OCI-LY1 (cell line): ENCODE data around the gene SPATA16.

Experiments
- H2AFZ ChIP-seq: fragments of 200-600 bp; sonication (generic), shearing (Covaris generic); 2 replicates; pipeline ENCODE4 v1.6.0; 2014; ENCODE audit warnings: antibody characterized with exemption, mild to moderate bottlenecking, low read length
- H3F3A ChIP-seq: fragments of 200-600 bp; sonication (generic), shearing (Covaris generic); 2 replicates; pipeline ENCODE4 v1.6.0; 2014; ENCODE audit warnings: mild to moderate bottlenecking, antibody characterized with exemption, low read length, moderate library complexity; ENCODE audit not compliant: insufficient read depth
- H3K27ac ChIP-seq: fragments of 200-600 bp; sonication (generic); 2 replicates; pipeline ENCODE4 v1.5.1; 2014; ENCODE audit warnings: low read length, mixed run types, mild to moderate bottlenecking, low read depth; ENCODE audit not compliant: poor library complexity, severe bottlenecking
- H3K27me3 ChIP-seq: fragments of 200-600 bp; sonication (generic); 2 replicates; pipeline ENCODE4 v1.6.0; 2014; ENCODE audit warnings: antibody characterized with exemption, mild to moderate bottlenecking, low read length, moderate library complexity; ENCODE audit not compliant: insufficient read depth
- H3K36me3 ChIP-seq: fragments of 200-600 bp; sonication (generic); 2 replicates; pipeline ENCODE4 v1.6.1; 2014; ENCODE audit warnings: mild to moderate bottlenecking, antibody characterized with exemption, low read length, moderate library complexity, mixed read lengths; ENCODE audit not compliant: insufficient read depth
- H3K4me1 ChIP-seq: fragments of 200-600 bp; sonication (generic); 2 replicates; pipeline ENCODE4 v1.5.1; 2014; ENCODE audit warnings: mild to moderate bottlenecking, low read length, moderate library complexity; ENCODE audit not compliant: insufficient read depth, severe bottlenecking
- H3K4me2 ChIP-seq: fragments of 200-600 bp; sonication (generic), shearing (Covaris generic); 2 replicates; pipeline ENCODE4 v1.6.1; 2014; ENCODE audit warnings: low read length
- H3K4me3 ChIP-seq: fragments of 200-600 bp; sonication (generic); 2 replicates; pipeline ENCODE4 v1.5.1; 2014; ENCODE audit warnings: low read length, low read depth, mild to moderate bottlenecking, mixed read lengths; ENCODE audit not compliant: poor library complexity, severe bottlenecking
- H3K79me2 ChIP-seq: fragments of 200-600 bp; shearing (Covaris generic); 2 replicates; pipeline ENCODE4 v1.6.1; 2016; ENCODE audit warnings: mixed run types, low read length, mixed read lengths; ENCODE audit not compliant: insufficient read depth
- H3K9ac ChIP-seq: fragments of 200-600 bp; sonication (generic), shearing (Covaris generic); 2 replicates; pipeline ENCODE4 v1.6.1; 2014; ENCODE audit warnings: mild to moderate bottlenecking, low read length, mixed read lengths
- H3K9me2 ChIP-seq: fragments of 200-600 bp; sonication (generic), shearing (Covaris generic); 2 replicates; pipeline ENCODE4 v1.6.1; 2014; ENCODE audit warnings: low read depth, mild to moderate bottlenecking, low read length, mixed read lengths
- H3K9me3 ChIP-seq: fragments of 200-600 bp; shearing (Covaris generic); 2 replicates; pipeline ENCODE4 v1.6.1; 2014; ENCODE audit warnings: low read length, mixed read lengths
- H4K20me1 ChIP-seq: fragments of 200-600 bp; sonication (generic), shearing (Covaris generic); 2 replicates; pipeline ENCODE4 v1.6.0; 2016; ENCODE audit warnings: mild to moderate bottlenecking, low read length; ENCODE audit not compliant: insufficient read depth
- CTCF ChIP-seq: fragments of 200-600 bp; sonication (generic), shearing (Covaris generic); IDR thresholded peaks from 2 replicates; pipeline ENCODE4 v1.5.1; 2017; ENCODE audit warnings: mild to moderate bottlenecking, antibody characterized with exemption, low read length, moderate library complexity, mixed read lengths
- EZH2 ChIP-seq: fragments of 200-600 bp; sonication (generic), shearing (Covaris generic); IDR thresholded peaks from 2 replicates; pipeline ENCODE4 v1.8.0; 2017; ENCODE audit warnings: borderline replicate concordance, mixed run types, mild to moderate bottlenecking, antibody characterized with exemption, low read length, moderate library complexity, mixed read lengths

Gene SPATA16

GRCh38 chr3:172958565-172958964 lies 182.5 kb downstream of the SPATA16 start:
- no peaks in the 10 kb centered on the region for H3K4me1 ChIP-seq
- H4K20me1 ChIP-seq, result no peaks in the 10 kb centered on the region
- no peak overlapping the region for H3K4me3 ChIP-seq
- no peaks in the 10 kb centered on the region for H3K79me2 ChIP-seq
- no peaks in the 10 kb centered on the region for H3K9me3 ChIP-seq
- H3K27ac ChIP-seq, result no peak overlapping the region
- TF ChIP-seq EZH2 (no peak), CTCF (no peak)
- no peak overlapping the region for H3K9ac ChIP-seq
- H3F3A ChIP-seq, result no peaks in the 10 kb centered on the region
- no peaks in the 10 kb centered on the region for H3K9me2 ChIP-seq
- no peak overlapping the region for H3K4me2 ChIP-seq
- no peak overlapping the region for H2AFZ ChIP-seq
- H3K27me3 ChIP-seq, result no peaks in the 10 kb centered on the region; the same call in 1 of the 2 replicates
- H3K36me3 ChIP-seq, result no peaks in the 10 kb centered on the region

GRCh38 chr3:172953571-172953970 lies 187.5 kb downstream of the SPATA16 start:
- Histone ChIP-seq H3K79me2 (no peaks in the 10 kb centered on the region), H3K4me3 (no peak overlapping the region), H3K36me3 (no peaks in the 10 kb centered on the region), H3K4me1 (no peaks in the 10 kb centered on the region), H3K4me2 (no peak overlapping the region), H2AFZ (no peak overlapping the region), H3K27ac (no peak overlapping the region), H3K27me3 (no peaks in the 10 kb centered on the region; the same call in 1 of the 2 replicates), H4K20me1 (no peaks in the 10 kb centered on the region), H3F3A (no peaks in the 10 kb centered on the region), H3K9me3 (no peaks in the 10 kb centered on the region), H3K9ac (no peak overlapping the region), H3K9me2 (no peaks in the 10 kb centered on the region)
- TF ChIP-seq CTCF (no peak), EZH2 (no peak)

- Histone ChIP-seq H4K20me1 (no peaks in the 10 kb centered on the region), H3K4me3 (no peak overlapping the region), H3F3A (no peaks in the 10 kb centered on the region), H3K9me3 (no peaks in the 10 kb centered on the region), H3K9ac (no peak overlapping the region), H3K36me3 (no peaks in the 10 kb centered on the region), H3K9me2 (no peaks in the 10 kb centered on the region), H3K4me1 (no peaks in the 10 kb centered on the region), H2AFZ (no peak overlapping the region), H3K79me2 (no peaks in the 10 kb centered on the region), H3K27me3 (no peaks in the 10 kb centered on the region; the same call in 1 of the 2 replicates), H3K4me2 (no peak overlapping the region), H3K27ac (no peak overlapping the region)
- TF ChIP-seq EZH2, result no peak
- no peak for TF ChIP-seq CTCF
Observed at GRCh38 chr3:172951511-172951910, 189.5 kb downstream of the SPATA16 start.
